GM20000 (cell line): ENCODE measurements around the gene STOX1.
"Not testable (repeated sequence)": the region's sequence is repeated elsewhere in the genome, so short reads cannot be mapped to it uniquely, and the experiment has no call there.

ENCODE experiments used
- DNase-seq: peaks from one replicate; pipeline ENCODE4 v3.0.0; 2012; ENCODE audit warnings: low spot score
- CTCF ChIP-seq: IDR thresholded peaks from 2 replicates; pipeline ENCODE4 v1.5.1; 2012; ENCODE audit warnings: mild to moderate bottlenecking, control low read depth; ENCODE audit errors: extremely low read depth, missing control alignments

The STOX1 gene

GRCh38 chr10:68795886-68796532 lies 31.3 kb upstream of the STOX1 start:
- DNase-seq, result no peak
- TF ChIP-seq CTCF, result no peak

GRCh38 chr10:68796605-68797004 lies 30.7 kb upstream of the STOX1 start:
- TF ChIP-seq CTCF, result no peak
- no peak for DNase-seq

GRCh38 chr10:68800211-68800610 lies 27.1 kb upstream of the STOX1 start:
- TF ChIP-seq CTCF, result no peak
- no peak for DNase-seq

- DNase-seq, result no peak
- TF ChIP-seq CTCF, result no peak
Measured at GRCh38 chr10:68804692-68805091, 22.6 kb upstream of the STOX1 start.

- DNase-seq, result not testable (repeated sequence)
Measured at GRCh38 chr10:68810830-68811229, 16.5 kb upstream of the STOX1 start.

GRCh38 chr10:68811314-68812009 lies 15.9 kb upstream of the STOX1 start:
- DNase-seq, result no peak
- no peak for TF ChIP-seq CTCF

GRCh38 chr10:68812420-68812819 lies 14.9 kb upstream of the STOX1 start:
- DNase-seq, result no peak
- TF ChIP-seq CTCF, result no peak

GRCh38 chr10:68813559-68813958 lies 13.8 kb upstream of the STOX1 start:
- no peak for TF ChIP-seq CTCF
- DNase-seq, result no peak
